ENCODE data around the gene C6orf15.

DNA sequence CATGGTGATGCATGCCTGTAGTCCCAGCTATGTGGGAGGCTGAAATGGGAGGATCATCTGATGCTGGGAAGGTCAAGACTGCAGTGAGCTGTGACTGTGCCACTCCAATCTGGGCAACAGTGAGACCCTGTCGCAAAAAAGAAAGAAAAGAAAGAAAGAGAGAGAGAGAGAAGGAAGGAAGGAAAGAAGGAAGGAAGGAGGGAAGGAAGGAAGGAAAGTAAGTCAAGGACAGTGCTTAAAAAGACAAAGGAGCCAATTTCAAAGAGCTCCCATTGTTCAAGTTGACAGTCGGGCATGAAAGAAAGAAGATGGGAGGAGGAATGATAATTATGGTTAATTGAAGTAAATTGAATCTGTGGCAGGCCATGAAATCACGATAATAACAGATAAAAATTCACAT, 16.2 kb downstream of the C6orf15 start:
- TF ChIP-seq, protein P1, sequence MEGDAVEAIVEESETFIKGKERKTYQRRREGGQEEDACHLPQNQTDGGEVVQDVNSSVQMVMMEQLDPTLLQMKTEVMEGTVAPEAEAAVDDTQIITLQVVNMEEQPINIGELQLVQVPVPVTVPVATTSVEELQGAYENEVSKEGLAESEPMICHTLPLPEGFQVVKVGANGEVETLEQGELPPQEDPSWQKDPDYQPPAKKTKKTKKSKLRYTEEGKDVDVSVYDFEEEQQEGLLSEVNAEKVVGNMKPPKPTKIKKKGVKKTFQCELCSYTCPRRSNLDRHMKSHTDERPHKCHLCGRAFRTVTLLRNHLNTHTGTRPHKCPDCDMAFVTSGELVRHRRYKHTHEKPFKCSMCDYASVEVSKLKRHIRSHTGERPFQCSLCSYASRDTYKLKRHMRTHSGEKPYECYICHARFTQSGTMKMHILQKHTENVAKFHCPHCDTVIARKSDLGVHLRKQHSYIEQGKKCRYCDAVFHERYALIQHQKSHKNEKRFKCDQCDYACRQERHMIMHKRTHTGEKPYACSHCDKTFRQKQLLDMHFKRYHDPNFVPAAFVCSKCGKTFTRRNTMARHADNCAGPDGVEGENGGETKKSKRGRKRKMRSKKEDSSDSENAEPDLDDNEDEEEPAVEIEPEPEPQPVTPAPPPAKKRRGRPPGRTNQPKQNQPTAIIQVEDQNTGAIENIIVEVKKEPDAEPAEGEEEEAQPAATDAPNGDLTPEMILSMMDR (IDR thresholded peaks at IDR 0.05) = no peak
- TF ChIP-seq POLR2A (IDR thresholded peaks at IDR 0.05) = no peak

All from esophagus squamous epithelium (tissue), 4 donors.